DND-41 (cell line): Measurements from ENCODE around the gene KNDC1.

ENCODE experiments used
- ATAC-seq: fragments of 200-7000 bp; cut with Tn5 transposase; 3 replicates; pipeline ENCODE4 v1.9.1; 2021; ENCODE audit warnings: low read depth; ENCODE audit not compliant: insufficient read depth
- DNase-seq: peaks from one replicate; pipeline ENCODE4 v3.0.0-alpha.2; 2020
- H2AFZ ChIP-seq: 2 replicates; pipeline ENCODE4 v1.6.0; 2012; ENCODE audit warnings: low read depth, low read length
- H3K27ac ChIP-seq: 2 replicates; pipeline ENCODE4 v1.5.1; 2012; ENCODE audit warnings: low read length, inconsistent platforms
- H3K27me3 ChIP-seq: fragments of 200-600 bp; sonication (generic); 2 replicates; pipeline ENCODE4 v1.6.0; 2012; ENCODE audit warnings: low read length, mild to moderate bottlenecking, inconsistent platforms; ENCODE audit not compliant: insufficient read depth, poor library complexity
- H3K36me3 ChIP-seq: 2 replicates; pipeline ENCODE4 v1.5.1; 2012; ENCODE audit warnings: low read length, inconsistent platforms; ENCODE audit not compliant: insufficient read depth
- H3K4me1 ChIP-seq: 2 replicates; pipeline ENCODE4 v1.5.1; 2012; ENCODE audit warnings: mild to moderate bottlenecking, low read length; ENCODE audit not compliant: insufficient read depth
- H3K4me2 ChIP-seq: 2 replicates; pipeline ENCODE4 v1.6.0; 2012; ENCODE audit warnings: mild to moderate bottlenecking, moderate library complexity, low read length, inconsistent platforms; ENCODE audit not compliant: insufficient read depth
- H3K4me3 ChIP-seq, 2 experiments: fragments of 200-600 bp in 1 of 2; shearing (Covaris generic) in 1 of 2; 2 replicates each; pipeline ENCODE4 v1.5.1; 2012 to 2016; ENCODE audit warnings: inconsistent platforms in 2 of 2, low read length in 2 of 2, mild to moderate bottlenecking in 2 of 2, low read depth in 1 of 2, moderate library complexity in 1 of 2
- H3K79me2 ChIP-seq: 2 replicates; pipeline ENCODE4 v1.6.0; 2012; ENCODE audit warnings: low read length, inconsistent platforms; ENCODE audit not compliant: insufficient read depth
- H3K9ac ChIP-seq: 2 replicates; pipeline ENCODE4 v1.6.0; 2012; ENCODE audit warnings: low read depth, mild to moderate bottlenecking, inconsistent platforms, low read length, moderate library complexity
- H3K9me3 ChIP-seq: 2 replicates; pipeline ENCODE4 v1.5.1; 2012; ENCODE audit warnings: low read length, moderate library complexity, mild to moderate bottlenecking, inconsistent platforms; ENCODE audit not compliant: insufficient read depth, severe bottlenecking
- H4K20me1 ChIP-seq: 2 replicates; pipeline ENCODE4 v1.6.0; 2012; ENCODE audit warnings: low read length; ENCODE audit not compliant: insufficient read depth
- EZH2 ChIP-seq: IDR thresholded peaks from 3 replicates; pipeline ENCODE4 v1.6.1; 2012; ENCODE audit warnings: borderline replicate concordance, low read depth, mild to moderate bottlenecking, moderate library complexity, low read length, inconsistent platforms; ENCODE audit not compliant: severe bottlenecking
- TF ChIP-seq, protein P1 (sequence below): IDR thresholded peaks from 2 replicates; pipeline ENCODE4 v1.5.1; 2012; ENCODE audit warnings: borderline replicate concordance, low read length, moderate library complexity, mild to moderate bottlenecking; ENCODE audit not compliant: poor library complexity, severe bottlenecking; ENCODE audit errors: extremely low read depth

KNDC1 gene

DNA sequence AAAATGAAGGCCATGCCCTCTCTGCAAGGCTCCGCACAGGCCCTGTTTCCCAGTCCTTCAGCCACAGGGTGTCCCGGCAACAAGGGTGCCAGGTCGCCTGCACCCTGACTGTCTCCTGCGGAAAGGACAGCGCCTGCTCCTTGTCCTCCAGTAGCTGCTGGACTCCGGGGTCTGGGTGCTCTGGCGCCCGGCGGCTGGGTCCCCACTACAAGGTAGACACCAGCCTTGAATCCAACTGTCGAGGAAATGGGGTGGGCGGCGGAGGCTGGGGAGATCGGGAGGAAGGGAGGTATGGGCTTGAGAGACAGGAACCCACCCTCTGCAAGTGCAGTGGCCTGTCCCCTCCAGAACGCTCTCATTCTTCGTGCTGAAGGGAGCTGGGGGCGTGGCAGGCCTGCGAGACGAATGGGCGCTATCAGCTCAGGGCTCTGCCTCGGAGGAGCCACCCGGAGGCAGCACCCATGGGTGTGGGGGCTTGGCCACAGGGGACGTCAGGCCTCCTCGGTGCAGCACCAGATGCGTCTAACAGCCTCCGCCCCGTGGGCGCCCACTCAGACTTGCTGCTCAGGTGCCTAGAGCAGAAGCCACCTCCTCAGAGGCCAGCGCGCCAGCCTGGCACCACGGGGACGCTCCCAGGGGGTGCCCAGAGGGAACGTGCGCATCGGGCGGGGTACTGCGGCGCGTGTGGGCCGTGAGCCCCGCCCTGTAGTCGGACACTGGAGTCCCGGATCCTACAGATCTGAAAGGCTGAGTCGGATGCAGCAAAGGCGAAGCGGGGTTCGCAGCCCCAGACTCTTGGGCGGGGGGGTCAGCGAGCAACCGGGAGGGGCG, 101.1 kb downstream of the KNDC1 start:
- H3K9me3 ChIP-seq: no peaks in the 10 kb centered on the region
- TF ChIP-seq EZH2: no peak
- TF ChIP-seq, protein P1, sequence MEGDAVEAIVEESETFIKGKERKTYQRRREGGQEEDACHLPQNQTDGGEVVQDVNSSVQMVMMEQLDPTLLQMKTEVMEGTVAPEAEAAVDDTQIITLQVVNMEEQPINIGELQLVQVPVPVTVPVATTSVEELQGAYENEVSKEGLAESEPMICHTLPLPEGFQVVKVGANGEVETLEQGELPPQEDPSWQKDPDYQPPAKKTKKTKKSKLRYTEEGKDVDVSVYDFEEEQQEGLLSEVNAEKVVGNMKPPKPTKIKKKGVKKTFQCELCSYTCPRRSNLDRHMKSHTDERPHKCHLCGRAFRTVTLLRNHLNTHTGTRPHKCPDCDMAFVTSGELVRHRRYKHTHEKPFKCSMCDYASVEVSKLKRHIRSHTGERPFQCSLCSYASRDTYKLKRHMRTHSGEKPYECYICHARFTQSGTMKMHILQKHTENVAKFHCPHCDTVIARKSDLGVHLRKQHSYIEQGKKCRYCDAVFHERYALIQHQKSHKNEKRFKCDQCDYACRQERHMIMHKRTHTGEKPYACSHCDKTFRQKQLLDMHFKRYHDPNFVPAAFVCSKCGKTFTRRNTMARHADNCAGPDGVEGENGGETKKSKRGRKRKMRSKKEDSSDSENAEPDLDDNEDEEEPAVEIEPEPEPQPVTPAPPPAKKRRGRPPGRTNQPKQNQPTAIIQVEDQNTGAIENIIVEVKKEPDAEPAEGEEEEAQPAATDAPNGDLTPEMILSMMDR: no peak
- no peak overlapping the region for H3K9ac ChIP-seq
- no peaks in the 10 kb centered on the region for H3K27me3 ChIP-seq
- H2AFZ ChIP-seq: no peak overlapping the region
- ATAC-seq (no peak), DNase-seq (no peak)
- no peaks in the 10 kb centered on the region for H3K36me3 ChIP-seq
- peaks cover 38% of the 10 kb centered on the region for H4K20me1 ChIP-seq
- no peak overlapping the region for H3K27ac ChIP-seq
- no peak overlapping the region for H3K4me2 ChIP-seq
- H3K79me2 ChIP-seq: no peaks in the 10 kb centered on the region
- H3K4me1 ChIP-seq: peaks cover 34% of the 10 kb centered on the region
- no peak overlapping the region for H3K4me3 ChIP-seq

DNA sequence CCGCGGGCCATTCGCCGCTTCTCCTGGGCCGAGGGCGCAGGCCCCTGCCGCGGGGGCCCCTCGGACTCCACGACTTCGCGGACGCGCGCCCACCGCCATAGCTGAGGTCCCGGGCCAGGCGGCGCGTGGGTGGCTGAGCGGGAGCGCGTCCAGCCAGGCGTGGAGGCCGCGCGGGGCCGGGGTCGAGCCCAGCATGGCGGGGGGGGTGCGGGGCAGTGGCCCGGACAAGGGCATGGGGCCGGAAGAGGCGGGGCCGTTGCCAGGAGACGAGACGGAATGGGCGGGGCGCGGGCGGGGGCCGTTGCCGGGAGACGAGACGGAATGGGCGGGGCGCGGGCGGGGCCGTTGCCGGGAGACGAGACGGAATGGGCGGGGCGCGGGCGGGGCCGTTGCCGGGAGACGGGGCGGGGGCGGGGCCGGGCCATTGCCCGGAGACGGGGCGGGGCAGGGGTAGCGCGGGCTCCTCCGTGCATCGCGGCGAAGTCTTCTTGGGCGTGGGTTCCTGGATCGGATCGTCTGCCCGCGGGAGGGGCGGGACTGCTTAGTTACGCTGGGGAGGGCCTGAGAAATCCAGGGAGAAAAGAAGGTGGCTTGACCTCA, 101.8 kb downstream of the KNDC1 start:
- Histone ChIP-seq H2AFZ (no peak overlapping the region), H3K9ac (no peak overlapping the region), H3K79me2 (no peaks in the 10 kb centered on the region), H3K27ac (no peak overlapping the region), H3K36me3 (no peaks in the 10 kb centered on the region), H3K27me3 (no peaks in the 10 kb centered on the region), H3K9me3 (no peaks in the 10 kb centered on the region), H3K4me3 (no peak overlapping the region), H3K4me2 (no peak overlapping the region), H4K20me1 (peaks cover 38% of the 10 kb centered on the region), H3K4me1 (peaks cover 34% of the 10 kb centered on the region)
- ATAC-seq (no peak), DNase-seq (no peak)
- TF ChIP-seq EZH2: no peak
- TF ChIP-seq, protein P1: no peak

DNA sequence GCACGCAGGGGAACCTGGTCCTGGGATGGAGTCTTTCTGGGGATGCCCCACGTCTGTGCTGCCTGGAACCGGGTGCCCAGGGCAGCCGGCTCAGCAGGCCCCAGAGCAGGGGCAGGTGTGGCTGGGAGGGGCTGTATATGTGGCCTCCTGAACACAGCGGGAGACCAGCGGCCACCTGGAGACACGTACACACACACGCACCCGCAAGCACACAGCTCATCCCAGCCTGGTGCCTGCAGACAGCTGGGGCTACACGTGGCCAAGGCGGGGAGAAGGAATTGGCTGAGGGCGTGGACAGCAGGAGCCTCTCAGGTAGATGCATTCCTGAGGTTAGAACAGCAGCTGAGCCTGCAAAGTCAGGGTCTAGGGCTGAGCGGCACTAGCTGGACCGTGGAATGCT, 102.7 kb downstream of the KNDC1 start:
- Histone ChIP-seq H3K36me3 (no peaks in the 10 kb centered on the region), H3K4me2 (no peak overlapping the region), H2AFZ (no peak overlapping the region), H3K9me3 (no peaks in the 10 kb centered on the region), H3K4me1 (peaks cover 31% of the 10 kb centered on the region), H3K27ac (no peak overlapping the region), H3K4me3 (no peak overlapping the region), H3K27me3 (no peaks in the 10 kb centered on the region), H4K20me1 (peaks cover 36% of the 10 kb centered on the region), H3K9ac (no peak overlapping the region), H3K79me2 (no peaks in the 10 kb centered on the region)
- no peak for DNase-seq
- TF ChIP-seq, protein P1: no peak
- ATAC-seq: no peak
